Hematopoietic multipotent progenitor cell treated with erythropoietin and hydrocortisone succinate and interleukin-3 and kit ligand, for 15 days (in vitro differentiated cells): ENCODE measurements around the gene ALK.

Experiments used
- DNase-seq: peaks from one replicate; pipeline ENCODE4 v3.0.0-alpha.2; 2015; ENCODE audit warnings: low spot score

Gene ALK

GRCh38 chr2:29526587-29527586 lies 394.5 kb downstream of the ALK start:
- DNase-seq: no peak

GRCh38 chr2:29525921-29526320 lies 395.5 kb downstream of the ALK start:
- no peak for DNase-seq

GRCh38 chr2:29524652-29525051 lies 396.7 kb downstream of the ALK start:
- no peak for DNase-seq

- no peak for DNase-seq
Measured at GRCh38 chr2:29522951-29523669, 398.3 kb downstream of the ALK start.

- DNase-seq: no peak
Measured at GRCh38 chr2:29520001-29520400, 401.4 kb downstream of the ALK start.

GRCh38 chr2:29519338-29519925 lies 402.0 kb downstream of the ALK start:
- DNase-seq: no peak

- DNase-seq: no peak
Measured at GRCh38 chr2:29518646-29519337, 402.6 kb downstream of the ALK start.

- DNase-seq: no peak
Measured at GRCh38 chr2:29518010-29518409, 403.4 kb downstream of the ALK start.

- no peak for DNase-seq
Measured at GRCh38 chr2:29517413-29517812, 404.0 kb downstream of the ALK start.

GRCh38 chr2:29516767-29517166 lies 404.6 kb downstream of the ALK start:
- no peak for DNase-seq

GRCh38 chr2:29509878-29510277 lies 411.5 kb downstream of the ALK start:
- DNase-seq: no peak

GRCh38 chr2:29509397-29509796 lies 412.0 kb downstream of the ALK start:
- DNase-seq: no peak

GRCh38 chr2:29504746-29505145 lies 416.6 kb downstream of the ALK start:
- DNase-seq: no peak

GRCh38 chr2:29502460-29502911 lies 418.9 kb downstream of the ALK start:
- no peak for DNase-seq

GRCh38 chr2:29497375-29497774 lies 424.0 kb downstream of the ALK start:
- DNase-seq: no peak

GRCh38 chr2:29496198-29496597 lies 425.2 kb downstream of the ALK start:
- DNase-seq: no peak

- no peak for DNase-seq
Measured at GRCh38 chr2:29495536-29496060, 425.8 kb downstream of the ALK start.

GRCh38 chr2:29495068-29495467 lies 426.3 kb downstream of the ALK start:
- DNase-seq: no peak

GRCh38 chr2:29492701-29493100 lies 428.7 kb downstream of the ALK start:
- DNase-seq: no peak

GRCh38 chr2:29490045-29490444 lies 431.3 kb downstream of the ALK start:
- no peak for DNase-seq

- no peak for DNase-seq
Measured at GRCh38 chr2:29489568-29489967, 431.8 kb downstream of the ALK start.
